RPMI8226 (cell line): ENCODE measurements around the gene PPARGC1A.

ENCODE experiments used
- DNase-seq: peaks from one replicate; pipeline ENCODE4 v3.0.0-alpha.2; 2015

Gene PPARGC1A

DNA sequence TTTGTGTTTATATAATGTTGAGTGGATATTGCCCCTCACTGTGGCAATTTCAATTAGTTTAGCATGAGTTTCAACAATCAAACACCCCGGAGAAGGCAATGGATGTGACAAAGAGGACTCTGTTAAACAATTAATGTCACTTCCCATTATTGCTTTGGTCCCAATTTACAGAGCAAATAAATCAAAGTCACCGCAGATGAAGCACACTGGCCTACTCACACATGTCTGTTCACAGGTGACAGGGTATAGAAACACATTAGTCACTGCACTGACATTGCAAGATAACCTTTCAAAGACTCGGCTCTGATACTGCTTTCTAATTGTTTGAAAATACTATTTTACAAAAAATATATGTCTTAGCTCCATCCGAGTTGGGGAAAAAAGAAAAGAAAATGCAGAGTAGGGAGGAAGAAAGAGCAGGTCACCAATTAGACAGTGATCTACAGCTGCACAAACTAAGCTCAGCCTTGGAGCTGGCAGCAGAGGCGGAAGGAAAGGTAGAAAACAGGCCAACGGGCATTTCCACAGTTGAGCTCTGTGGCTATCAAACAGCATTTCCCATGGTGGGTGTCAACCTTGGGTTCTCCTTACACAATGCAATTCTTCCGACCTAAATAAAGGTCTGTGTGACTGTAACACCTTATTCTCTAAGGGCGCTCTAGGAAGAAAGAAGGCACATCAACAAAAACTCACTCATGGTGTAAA lies 53.9 kb downstream of the PPARGC1A start:
- DNase-seq: no peak

GRCh38 chr4:23828779-23829178 lies 61.1 kb downstream of the PPARGC1A start:
- DNase-seq: no peak

DNA sequence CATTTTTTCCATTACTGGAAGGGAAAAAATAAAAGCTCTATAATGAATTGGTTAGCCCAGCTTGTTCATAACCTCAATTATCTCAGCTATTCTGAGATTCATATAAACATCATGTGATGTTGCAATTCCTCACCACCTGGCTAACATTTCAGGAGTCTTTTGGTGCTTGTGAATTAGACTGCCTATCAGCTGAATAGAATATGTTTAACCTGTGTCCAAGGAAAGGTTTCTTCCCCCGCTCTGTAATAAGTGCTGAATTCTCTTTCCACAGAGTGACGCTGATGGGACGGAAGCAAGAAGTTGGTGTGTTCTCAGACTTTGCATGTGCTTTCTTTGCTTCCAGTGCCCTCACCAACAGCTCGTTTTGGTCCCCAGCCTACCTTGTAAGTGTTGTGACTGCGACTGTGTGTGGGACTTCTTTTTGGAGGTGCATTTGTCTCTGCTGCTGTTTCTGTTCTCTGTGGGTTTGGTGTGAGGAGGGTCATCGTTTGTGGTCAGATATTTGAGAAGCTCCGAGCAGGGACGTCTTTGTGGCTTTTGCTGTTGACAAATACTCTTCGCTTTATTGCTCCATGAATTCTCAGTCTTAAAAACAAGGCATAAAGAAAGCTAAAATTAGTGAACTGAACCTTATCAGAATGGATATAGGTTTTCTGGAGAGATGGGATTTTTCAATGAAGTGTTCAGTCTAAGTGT lies 61.7 kb downstream of the PPARGC1A start:
- DNase-seq: no peak

DNA sequence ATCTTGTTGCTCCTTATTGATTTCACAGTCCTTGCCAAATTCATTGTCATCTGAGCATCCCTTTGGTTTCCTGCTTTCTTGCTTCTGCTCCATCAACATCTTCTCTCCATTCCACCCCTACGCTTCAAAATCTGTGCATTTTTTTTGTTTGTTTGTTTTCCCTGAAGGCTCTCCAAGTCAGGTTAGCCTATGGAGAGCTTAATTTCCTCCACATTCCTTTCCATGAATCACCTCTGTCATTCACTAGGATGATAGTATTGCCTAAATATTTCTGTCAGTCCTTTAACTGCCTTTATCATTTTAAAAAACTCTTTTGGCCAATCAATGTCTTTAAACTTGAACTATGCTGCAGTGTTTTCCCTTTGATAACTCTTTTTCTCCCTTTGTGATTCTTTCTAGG lies 67.7 kb downstream of the PPARGC1A start:
- DNase-seq: no peak

- DNase-seq: no peak
Measured at GRCh38 chr4:23819041-23819511, 70.8 kb downstream of the PPARGC1A start.

- DNase-seq: no peak
Measured at GRCh38 chr4:23818097-23818885, 71.6 kb downstream of the PPARGC1A start.

GRCh38 chr4:23814996-23815660 lies 74.7 kb downstream of the PPARGC1A start:
- no peak for DNase-seq

DNA sequence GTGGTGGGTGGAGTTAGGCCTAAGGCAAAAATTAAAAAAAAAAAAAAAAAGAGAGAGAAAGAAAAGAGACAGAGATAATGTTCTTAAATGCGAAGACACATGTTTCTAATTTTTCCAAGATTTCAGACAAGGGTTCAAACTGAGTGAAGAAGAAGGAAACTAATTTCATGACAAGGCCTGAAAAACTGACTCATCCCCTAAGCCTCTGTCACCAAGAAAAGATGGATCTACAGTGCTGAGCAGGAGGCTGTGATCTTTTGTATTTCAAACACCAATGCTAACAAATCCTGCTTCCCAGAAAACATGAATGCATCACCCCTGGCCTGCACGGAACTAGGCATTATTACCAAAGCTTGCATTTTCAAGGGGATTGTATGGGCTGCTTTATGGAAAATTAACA lies 75.3 kb downstream of the PPARGC1A start:
- no peak for DNase-seq

DNA sequence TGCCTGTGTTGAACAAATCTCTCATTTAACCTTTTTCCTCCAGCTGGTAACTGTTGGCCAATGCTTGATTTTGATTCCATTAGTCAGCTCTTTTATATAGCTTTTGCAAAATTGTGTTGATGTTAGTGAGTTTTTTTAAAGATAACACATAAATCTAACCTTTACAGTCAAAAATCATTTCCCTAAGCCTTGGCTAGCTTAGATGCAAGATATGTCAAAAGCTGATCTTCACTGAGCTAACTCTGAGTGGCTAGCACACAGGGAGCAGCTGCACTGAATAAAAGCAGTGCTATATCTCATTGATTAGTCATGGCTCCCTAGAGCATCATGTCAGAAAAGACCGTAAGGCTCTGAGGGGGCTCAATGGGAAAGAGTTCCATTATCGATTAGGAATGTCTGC lies 78.7 kb downstream of the PPARGC1A start:
- no peak for DNase-seq

GRCh38 chr4:23805450-23805851 lies 84.4 kb downstream of the PPARGC1A start:
- no peak for DNase-seq

GRCh38 chr4:23789762-23790161 lies 100.1 kb downstream of the PPARGC1A start:
- no peak for DNase-seq

- DNase-seq: no peak
Measured at GRCh38 chr4:23788460-23788859, 101.4 kb downstream of the PPARGC1A start.

DNA sequence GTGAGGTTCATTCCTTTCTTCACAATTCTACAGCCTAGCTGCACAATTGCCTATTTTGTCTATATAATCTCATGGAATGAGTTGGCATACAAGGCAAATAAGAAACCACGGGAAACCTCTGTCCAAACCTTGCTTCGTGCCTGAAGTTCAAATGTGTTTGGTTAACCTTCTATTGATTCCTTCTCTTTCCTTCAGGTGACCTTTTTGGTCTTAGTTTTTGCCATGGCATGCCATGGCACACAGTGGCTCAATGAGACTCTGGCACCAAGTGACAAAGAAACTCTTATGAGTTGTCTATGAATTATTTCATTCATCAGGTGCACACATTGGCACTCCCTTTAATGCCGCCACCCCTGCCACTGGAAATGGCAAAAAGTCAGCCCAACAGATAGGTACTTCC lies 101.8 kb downstream of the PPARGC1A start:
- DNase-seq: no peak

GRCh38 chr4:23782778-23783437 lies 106.9 kb downstream of the PPARGC1A start:
- no peak for DNase-seq

- no peak for DNase-seq
Measured at GRCh38 chr4:23779839-23780238, 110.0 kb downstream of the PPARGC1A start.

DNA sequence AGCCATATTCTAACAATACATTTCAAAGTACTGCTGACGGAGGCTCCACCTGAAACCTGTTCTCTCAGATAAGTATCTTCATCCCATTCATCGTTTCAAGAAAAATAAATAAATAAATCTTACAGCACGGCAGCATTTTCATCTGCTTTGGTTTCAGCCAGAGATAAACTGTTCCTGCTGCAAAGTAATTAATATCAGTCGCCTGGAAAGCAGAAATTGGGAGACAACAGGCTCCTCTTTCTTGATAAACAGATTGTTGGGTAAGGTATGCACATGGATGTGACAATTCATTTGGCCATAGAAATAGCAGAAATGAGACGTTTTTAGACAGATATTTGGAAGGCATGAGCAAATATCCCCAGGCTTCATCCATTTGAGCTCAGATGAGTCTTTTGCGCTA lies 110.4 kb downstream of the PPARGC1A start:
- DNase-seq: no peak

- DNase-seq: no peak
Measured at GRCh38 chr4:23775694-23776093, 114.2 kb downstream of the PPARGC1A start.

GRCh38 chr4:23774909-23775308 lies 114.9 kb downstream of the PPARGC1A start:
- no peak for DNase-seq

- no peak for DNase-seq
Measured at GRCh38 chr4:23773884-23774636, 115.8 kb downstream of the PPARGC1A start.

DNA sequence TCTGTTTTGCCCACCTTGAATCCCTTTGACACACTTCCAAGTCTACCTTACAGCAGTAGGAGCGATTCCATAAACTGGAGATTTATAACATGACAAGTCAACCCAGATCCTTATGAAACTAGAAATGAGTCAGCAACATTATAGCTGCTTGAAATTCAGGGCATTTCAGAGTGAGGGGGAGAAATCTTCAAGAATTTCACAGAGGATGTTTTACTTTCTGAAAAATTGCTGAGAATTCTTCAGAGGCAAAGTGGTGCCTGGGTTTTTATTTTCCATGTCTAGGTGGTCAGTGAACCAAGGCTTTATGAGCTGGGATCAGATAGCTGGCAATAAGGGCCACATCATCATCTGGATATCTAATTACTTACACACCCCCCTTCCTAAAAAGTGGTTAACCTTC lies 119.8 kb downstream of the PPARGC1A start:
- no peak for DNase-seq

DNA sequence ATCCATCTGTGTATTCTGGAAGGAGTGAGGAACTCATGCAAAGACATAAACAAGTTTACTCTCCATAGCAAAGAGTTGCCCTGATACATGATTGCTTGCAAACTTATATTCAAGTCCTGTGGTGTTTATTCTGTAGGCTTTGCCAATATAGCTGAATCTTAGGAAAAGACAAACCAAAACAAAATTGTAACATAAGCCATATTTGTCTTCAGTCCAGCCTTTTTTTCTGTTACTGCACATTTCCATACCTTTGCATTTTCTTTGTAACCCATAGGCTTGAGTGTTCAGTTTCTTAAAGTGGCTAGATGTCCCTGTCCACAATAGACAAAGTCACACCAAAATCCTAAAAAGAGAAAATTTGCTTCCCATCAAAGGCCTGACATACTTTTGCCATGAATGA lies 120.4 kb downstream of the PPARGC1A start:
- DNase-seq: no peak

GRCh38 chr4:23768541-23768940 lies 121.3 kb downstream of the PPARGC1A start:
- DNase-seq: no peak
